Sigmoid colon (tissue), 4 donors: Measurements from ENCODE around the gene SCYGR6.
"Not testable (repeated sequence)": the region's sequence is repeated elsewhere in the genome, so short reads cannot be mapped to it uniquely, and the experiment has no call there.

Source experiments
- POLR2A ChIP-seq, 2 donors: fragments of 450-650 bp; IDR thresholded peaks; one replicate each; pipeline ENCODE4 v1.6.1; 2016; ENCODE audit warnings: antibody characterized with exemption in 2 of 2, mild to moderate bottlenecking in 2 of 2, moderate library complexity in 2 of 2
- POLR2AphosphoS5 ChIP-seq, 4 donors: sonication (generic); formaldehyde crosslinking; IDR thresholded peaks; one replicate each; pipeline ENCODE4 v1.6.1; 2017; ENCODE audit warnings: antibody characterized with exemption in 4 of 4
- TF ChIP-seq, protein P1 (sequence below), 4 experiments: fragments of 450-650 bp in 3 of 4; fragments of 200-600 bp in 1 of 4; IDR thresholded peaks; one replicate each; pipeline ENCODE4 v1.5.1; 2016 to 2019; ENCODE audit warnings: antibody characterized with exemption in 4 of 4, mild to moderate bottlenecking in 3 of 4, moderate library complexity in 2 of 4

DNA sequence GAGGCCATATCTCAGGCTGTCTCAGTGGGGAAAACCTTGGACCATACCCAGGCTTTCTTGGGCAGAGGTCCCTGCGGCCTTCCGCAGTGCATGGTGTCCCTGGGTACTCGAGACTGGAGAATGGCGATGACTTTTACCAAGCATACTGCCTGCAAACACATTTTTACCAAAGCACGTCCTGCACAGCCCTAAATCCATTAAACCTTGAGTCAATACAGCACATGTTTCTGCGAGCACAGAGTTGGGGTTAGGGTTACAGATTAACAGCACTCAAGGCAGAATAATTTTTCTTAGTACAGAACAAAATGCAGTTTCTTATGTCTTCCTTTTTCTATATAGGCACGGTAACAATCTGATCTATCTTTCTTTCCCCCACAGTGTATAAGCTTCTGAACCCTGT, 1.7 kb downstream of the SCYGR6 start:
- TF ChIP-seq, protein P1, sequence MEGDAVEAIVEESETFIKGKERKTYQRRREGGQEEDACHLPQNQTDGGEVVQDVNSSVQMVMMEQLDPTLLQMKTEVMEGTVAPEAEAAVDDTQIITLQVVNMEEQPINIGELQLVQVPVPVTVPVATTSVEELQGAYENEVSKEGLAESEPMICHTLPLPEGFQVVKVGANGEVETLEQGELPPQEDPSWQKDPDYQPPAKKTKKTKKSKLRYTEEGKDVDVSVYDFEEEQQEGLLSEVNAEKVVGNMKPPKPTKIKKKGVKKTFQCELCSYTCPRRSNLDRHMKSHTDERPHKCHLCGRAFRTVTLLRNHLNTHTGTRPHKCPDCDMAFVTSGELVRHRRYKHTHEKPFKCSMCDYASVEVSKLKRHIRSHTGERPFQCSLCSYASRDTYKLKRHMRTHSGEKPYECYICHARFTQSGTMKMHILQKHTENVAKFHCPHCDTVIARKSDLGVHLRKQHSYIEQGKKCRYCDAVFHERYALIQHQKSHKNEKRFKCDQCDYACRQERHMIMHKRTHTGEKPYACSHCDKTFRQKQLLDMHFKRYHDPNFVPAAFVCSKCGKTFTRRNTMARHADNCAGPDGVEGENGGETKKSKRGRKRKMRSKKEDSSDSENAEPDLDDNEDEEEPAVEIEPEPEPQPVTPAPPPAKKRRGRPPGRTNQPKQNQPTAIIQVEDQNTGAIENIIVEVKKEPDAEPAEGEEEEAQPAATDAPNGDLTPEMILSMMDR (IDR thresholded peaks at IDR 0.05) = not testable (repeated sequence)
- not testable (repeated sequence) for TF ChIP-seq POLR2AphosphoS5, POLR2A (IDR thresholded peaks at IDR 0.05)
